NT2/D1 (cell line): ENCODE results near the gene XPR1.

ENCODE experiments used
- DNase-seq: peaks from one replicate; pipeline ENCODE4 v3.0.0-alpha.2; 2011; ENCODE audit warnings: low read depth, low spot score
- H3K27me3 ChIP-seq: 2 replicates; pipeline ENCODE4 v1.6.0; 2011; ENCODE audit warnings: mild to moderate bottlenecking; ENCODE audit not compliant: insufficient read length, insufficient read depth
- H3K36me3 ChIP-seq: 2 replicates; pipeline ENCODE4 v1.6.1; 2011; ENCODE audit warnings: mild to moderate bottlenecking, low read length, mixed read lengths; ENCODE audit not compliant: insufficient read depth, insufficient read length
- H3K4me1 ChIP-seq: 2 replicates; pipeline ENCODE4 v1.5.1; 2011; ENCODE audit not compliant: insufficient read depth, insufficient read length
- H3K4me3 ChIP-seq: 2 replicates; pipeline ENCODE4 v1.5.1; 2011; ENCODE audit warnings: low read depth; ENCODE audit not compliant: insufficient read length
- H3K9ac ChIP-seq: 2 replicates; pipeline ENCODE4 v1.6.0; 2011; ENCODE audit warnings: low read depth; ENCODE audit not compliant: insufficient read length
- H3K9me3 ChIP-seq: 2 replicates; pipeline ENCODE4 v1.5.1; 2011; ENCODE audit warnings: mild to moderate bottlenecking, low read length; ENCODE audit not compliant: insufficient read depth
- SUZ12 ChIP-seq: IDR thresholded peaks from 2 replicates; pipeline ENCODE4 v1.6.1; 2011; ENCODE audit not compliant: insufficient read length, insufficient read depth; ENCODE audit errors: extremely low read depth
- YY1 ChIP-seq: IDR thresholded peaks from 2 replicates; pipeline ENCODE4 v1.6.1; 2011; ENCODE audit not compliant: insufficient read length, insufficient read depth
- ZNF274 ChIP-seq: IDR thresholded peaks from 2 replicates; pipeline ENCODE4 v1.6.1; 2011; ENCODE audit warnings: mild to moderate bottlenecking, low read depth, low read length

The XPR1 gene

DNA sequence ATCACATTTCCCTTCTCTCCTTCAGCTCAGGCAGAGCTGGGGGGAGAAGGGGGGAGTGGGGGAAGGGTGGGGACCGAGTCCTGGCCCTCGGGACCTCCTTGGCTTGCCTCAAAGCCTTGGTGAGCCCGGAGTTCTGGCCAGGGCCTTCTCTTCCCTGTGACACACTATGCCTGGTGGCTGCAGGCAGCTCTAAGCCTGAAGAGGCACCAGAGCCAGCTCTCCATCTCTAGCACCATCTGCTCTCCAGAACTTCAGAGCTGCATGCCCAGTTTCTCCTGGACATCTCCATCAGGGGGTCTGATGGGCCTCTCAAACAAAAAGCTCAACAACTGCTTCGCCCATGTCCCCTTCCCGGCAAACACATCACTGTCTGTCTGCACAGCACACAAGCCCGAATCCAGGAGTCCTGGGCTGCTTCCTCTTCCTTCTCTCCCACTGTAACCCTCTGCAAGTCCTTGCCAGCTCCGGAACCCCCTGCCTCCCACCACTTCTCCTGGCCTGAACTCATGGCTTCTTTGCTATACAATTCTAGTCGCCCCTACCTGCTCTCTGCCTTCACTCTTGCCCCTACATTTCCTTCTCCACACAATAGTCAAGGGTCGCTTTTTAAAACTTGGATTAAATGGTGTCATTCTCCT is 307.4 kb downstream of the XPR1 start:
- Histone ChIP-seq H3K9me3 (no peaks in the 10 kb centered on the region), H3K4me1 (peaks cover 23% of the 10 kb centered on the region), H3K36me3 (peaks cover 7% of the 10 kb centered on the region), H3K27me3 (peaks cover 7% of the 10 kb centered on the region), H3K4me3 (no peak overlapping the region), H3K9ac (no peak overlapping the region)
- TF ChIP-seq ZNF274 = no peak
- no peak for TF ChIP-seq YY1
- no peak for TF ChIP-seq SUZ12
- DNase-seq = no peak

- no peak for DNase-seq
- Histone ChIP-seq H3K36me3 (peaks cover 11% of the 10 kb centered on the region), H3K9ac (no peak overlapping the region), H3K9me3 (no peaks in the 10 kb centered on the region), H3K4me1 (peaks cover 23% of the 10 kb centered on the region), H3K4me3 (no peak overlapping the region), H3K27me3 (peaks cover 7% of the 10 kb centered on the region)
- TF ChIP-seq YY1 = no peak
- no peak for TF ChIP-seq SUZ12
- no peak for TF ChIP-seq ZNF274
Measured at GRCh38 chr1:180939711-180940103, 307.9 kb downstream of the XPR1 start.
